H9 (cell line): Measurements from ENCODE around the gene LRRC8C. TPM values are rescaled to one million over a fixed set of nuclear protein-coding genes. Genes with fewer than 3 reads are reported as not detected.

Source experiments
- DNase-seq: peaks from one replicate; pipeline ENCODE4 v3.0.0-alpha.2; 2017
- H2AFZ ChIP-seq: one replicate; pipeline ENCODE4 v1.6.1; 2013; ENCODE audit warnings: mild to moderate bottlenecking, low read length, control low read depth, moderate library complexity
- H2AK5ac ChIP-seq: 2 replicates; pipeline ENCODE4 v1.6.1; 2013; ENCODE audit warnings: low read length, control low read depth, mixed read lengths; ENCODE audit not compliant: insufficient read length
- H2BK120ac ChIP-seq: one replicate; pipeline ENCODE4 v1.6.1; 2013; ENCODE audit warnings: low read depth, mild to moderate bottlenecking, low read length, control low read depth, inconsistent platforms; ENCODE audit not compliant: poor library complexity, severe bottlenecking
- H2BK12ac ChIP-seq: 2 replicates; pipeline ENCODE4 v1.6.1; 2013; ENCODE audit warnings: low read length, control low read depth, mixed read lengths, low read depth; ENCODE audit not compliant: insufficient read length
- H2BK15ac ChIP-seq: 2 replicates; pipeline ENCODE4 v1.6.1; 2013; ENCODE audit warnings: low read depth, low read length, control low read depth
- H2BK20ac ChIP-seq: one replicate; pipeline ENCODE4 v1.6.1; 2013; ENCODE audit warnings: low read depth, mild to moderate bottlenecking, low read length, control low read depth, inconsistent platforms; ENCODE audit not compliant: poor library complexity, severe bottlenecking
- H2BK5ac ChIP-seq: 2 replicates; pipeline ENCODE4 v1.6.1; 2013; ENCODE audit warnings: low read length, control low read depth, mixed read lengths; ENCODE audit not compliant: insufficient read length
- H3K14ac ChIP-seq: 2 replicates; pipeline ENCODE4 v1.6.1; 2013; ENCODE audit warnings: low read length, control low read depth; ENCODE audit not compliant: insufficient read depth
- H3K18ac ChIP-seq: 2 replicates; pipeline ENCODE4 v1.6.1; 2013; ENCODE audit warnings: low read depth, mild to moderate bottlenecking, mixed read lengths, low read length, control low read depth; ENCODE audit not compliant: insufficient read length
- H3K23ac ChIP-seq: 2 replicates; pipeline ENCODE4 v1.6.1; 2013; ENCODE audit warnings: low read length, control low read depth, mixed read lengths, low read depth; ENCODE audit not compliant: insufficient read length
- H3K23me2 ChIP-seq: 2 replicates; pipeline ENCODE4 v1.6.1; 2013; ENCODE audit warnings: low read depth, mild to moderate bottlenecking, mixed read lengths, low read length, control low read depth; ENCODE audit not compliant: insufficient read length, poor library complexity, severe bottlenecking
- H3K27ac ChIP-seq: 2 replicates; pipeline ENCODE4 v1.5.1; 2013; ENCODE audit warnings: low read length, control low read depth, mixed read lengths, low read depth; ENCODE audit not compliant: insufficient read length
- H3K27me3 ChIP-seq: 2 replicates; pipeline ENCODE4 v1.6.1; 2013; ENCODE audit warnings: low read length, control low read depth, inconsistent platforms; ENCODE audit not compliant: insufficient read depth
- H3K4ac ChIP-seq: 2 replicates; pipeline ENCODE4 v1.6.1; 2013; ENCODE audit warnings: low read depth, mild to moderate bottlenecking, control low read depth, inconsistent platforms, low read length, moderate library complexity
- H3K4me1 ChIP-seq: 2 replicates; pipeline ENCODE4 v1.6.1; 2013; ENCODE audit warnings: low read length, control low read depth, inconsistent platforms; ENCODE audit not compliant: insufficient read depth
- H3K4me2 ChIP-seq: 2 replicates; pipeline ENCODE4 v1.6.1; 2013; ENCODE audit warnings: low read length, control low read depth, mixed read lengths; ENCODE audit not compliant: insufficient read length, insufficient read depth
- H3K56ac ChIP-seq: 2 replicates; pipeline ENCODE4 v1.6.1; 2013; ENCODE audit warnings: low read depth, mild to moderate bottlenecking, mixed read lengths, low read length, control low read depth; ENCODE audit not compliant: insufficient read length
- H3K79me1 ChIP-seq: 2 replicates; pipeline ENCODE4 v1.6.1; 2013; ENCODE audit warnings: low read depth, mild to moderate bottlenecking, moderate library complexity, low read length, control low read depth, inconsistent platforms; ENCODE audit not compliant: insufficient read depth, poor library complexity, severe bottlenecking
- H3K79me2 ChIP-seq: 2 replicates; pipeline ENCODE4 v1.6.1; 2013; ENCODE audit warnings: low read length, control low read depth, inconsistent platforms; ENCODE audit not compliant: insufficient read depth
- H3K9ac ChIP-seq: 2 replicates; pipeline ENCODE4 v1.6.1; 2013; ENCODE audit warnings: low read length, control low read depth, mixed read lengths; ENCODE audit not compliant: insufficient read length; ENCODE audit errors: extremely low read depth
- H3K9me3 ChIP-seq: one replicate; pipeline ENCODE4 v1.6.1; 2013; ENCODE audit warnings: low read depth, low read length, inconsistent platforms; ENCODE audit not compliant: control insufficient read depth
- H3T11ph ChIP-seq: one replicate; pipeline ENCODE4 v1.6.1; 2013; ENCODE audit warnings: mild to moderate bottlenecking, low read length, control low read depth, inconsistent platforms
- H4K20me1 ChIP-seq: one replicate; pipeline ENCODE4 v1.6.1; 2013; ENCODE audit not compliant: control insufficient read depth, insufficient read length, insufficient read depth
- H4K5ac ChIP-seq: 2 replicates; pipeline ENCODE4 v1.6.1; 2013; ENCODE audit warnings: low read depth, mild to moderate bottlenecking, mixed read lengths, low read length, control low read depth; ENCODE audit not compliant: insufficient read length
- H4K8ac ChIP-seq: replicated peaks from 2 replicates; pipeline ENCODE4 v1.6.1; 2013; ENCODE audit warnings: low read length, control low read depth, mixed read lengths, low read depth; ENCODE audit not compliant: insufficient read length
- H4K91ac ChIP-seq: 2 replicates; pipeline ENCODE4 v1.6.1; 2013; ENCODE audit warnings: low read depth, mild to moderate bottlenecking, moderate library complexity, mixed read lengths, low read length, control low read depth; ENCODE audit not compliant: insufficient read length
- H3K27ac Mint-ChIP-seq, 3 experiments: 2 replicates in 2 of 3; 3 replicates in 1 of 3; pipeline ENCODE4 v1.8.0; 2020 to 2021; ENCODE audit warnings: mixed read lengths in 3 of 3, mild to moderate bottlenecking in 1 of 3, moderate library complexity in 1 of 3
- H3K27me3 Mint-ChIP-seq: 2 replicates; pipeline ENCODE4 v1.8.0; 2021; ENCODE audit warnings: low read depth, mild to moderate bottlenecking, moderate library complexity, mixed read lengths
- H3K36me3 Mint-ChIP-seq, 3 experiments: 2 replicates in 2 of 3; 3 replicates in 1 of 3; pipeline ENCODE4 v1.8.0; 2020 to 2021; ENCODE audit warnings: low read depth in 3 of 3, mixed read lengths in 3 of 3; ENCODE audit not compliant: insufficient read depth in 1 of 3
- H3K4me1 Mint-ChIP-seq, 2 experiments: 2 replicates each; pipeline ENCODE4 v1.8.0; 2020; ENCODE audit warnings: mixed read lengths in 2 of 2
- H3K4me3 Mint-ChIP-seq, 2 experiments: 2 replicates in 1 of 2; 3 replicates in 1 of 2; pipeline ENCODE4 v1.8.0; 2020 to 2021; ENCODE audit warnings: mild to moderate bottlenecking in 2 of 2, mixed read lengths in 2 of 2, moderate library complexity in 1 of 2
- H3K9me3 Mint-ChIP-seq, 2 experiments: 2 replicates in 1 of 2; 3 replicates in 1 of 2; pipeline ENCODE4 v1.8.0; 2020; ENCODE audit warnings: mild to moderate bottlenecking in 2 of 2, mixed read lengths in 2 of 2, moderate library complexity in 1 of 2
- CTCF ChIP-seq: fragments of 200-600 bp; sonication (generic); conservative IDR thresholded peaks from 3 replicates; pipeline ENCODE4 v1.8.0; 2021; ENCODE audit warnings: antibody characterized with exemption, mild to moderate bottlenecking
- total RNA-seq: library from RNA; stranded (reverse); gene quantifications from 2 replicates; pipeline ENCODE4 v1.2.1, GENCODE V29; 2021

Gene LRRC8C
- total RNA-seq, 1 experiment from 2014 or later: 1.9 TPM

- H2AK5ac ChIP-seq: no peak overlapping the region
- H4K91ac ChIP-seq: no peak overlapping the region
- H3K9me3 ChIP-seq: no peaks in the 10 kb centered on the region
- no peak overlapping the region for H2BK20ac ChIP-seq
- H2BK12ac ChIP-seq: no peak overlapping the region
- Mint-ChIP-seq H3K4me1 (peaks cover 10 to 11% of the 10 kb centered on the region in 2 experiments), H3K4me3 (no peak overlapping the region), H3K27me3 (peaks cover 20% of the 10 kb centered on the region), H3K27ac (no peak overlapping the region), H3K9me3 (no peaks in the 10 kb centered on the region), H3K36me3 (no peaks in the 10 kb centered on the region)
- H3K79me2 ChIP-seq: no peaks in the 10 kb centered on the region
- no peak overlapping the region for H4K8ac ChIP-seq
- peaks cover 5% of the 10 kb centered on the region; the same call in 1 of the 2 replicates for H3K27me3 ChIP-seq
- no peak overlapping the region for H2BK5ac ChIP-seq
- no peak overlapping the region for H2AFZ ChIP-seq
- no peaks in the 10 kb centered on the region for H4K20me1 ChIP-seq
- TF ChIP-seq CTCF: no peak
- no peak overlapping the region for H3K4ac ChIP-seq
- peaks cover 15% of the 10 kb centered on the region for H3K23me2 ChIP-seq
- no peak overlapping the region for H3K9ac ChIP-seq
- H3T11ph ChIP-seq: no peak overlapping the region
- no peak overlapping the region for H3K4me2 ChIP-seq
- no peak overlapping the region for H4K5ac ChIP-seq
- H3K27ac ChIP-seq: no peak overlapping the region
- H3K14ac ChIP-seq: no peak overlapping the region
- no peak overlapping the region for H3K23ac ChIP-seq
- no peak overlapping the region for H3K18ac ChIP-seq
- no peak overlapping the region for H2BK15ac ChIP-seq
- no peaks in the 10 kb centered on the region for H3K4me1 ChIP-seq
- H3K79me1 ChIP-seq: no peaks in the 10 kb centered on the region
- H3K56ac ChIP-seq: no peak overlapping the region
- H2BK120ac ChIP-seq: no peak overlapping the region
- DNase-seq: no peak
Measured at GRCh38 chr1:89637496-89637895, 4.6 kb downstream of the LRRC8C start.
